GM12801 (cell line): ENCODE data around the gene MESP1.

ENCODE experiments used
- TF ChIP-seq, protein P1 (sequence below): IDR thresholded peaks from one replicate; pipeline ENCODE4 v1.5.1; 2011; ENCODE audit warnings: control low read depth; ENCODE audit not compliant: insufficient read length; ENCODE audit errors: extremely low read depth

MESP1 gene

DNA sequence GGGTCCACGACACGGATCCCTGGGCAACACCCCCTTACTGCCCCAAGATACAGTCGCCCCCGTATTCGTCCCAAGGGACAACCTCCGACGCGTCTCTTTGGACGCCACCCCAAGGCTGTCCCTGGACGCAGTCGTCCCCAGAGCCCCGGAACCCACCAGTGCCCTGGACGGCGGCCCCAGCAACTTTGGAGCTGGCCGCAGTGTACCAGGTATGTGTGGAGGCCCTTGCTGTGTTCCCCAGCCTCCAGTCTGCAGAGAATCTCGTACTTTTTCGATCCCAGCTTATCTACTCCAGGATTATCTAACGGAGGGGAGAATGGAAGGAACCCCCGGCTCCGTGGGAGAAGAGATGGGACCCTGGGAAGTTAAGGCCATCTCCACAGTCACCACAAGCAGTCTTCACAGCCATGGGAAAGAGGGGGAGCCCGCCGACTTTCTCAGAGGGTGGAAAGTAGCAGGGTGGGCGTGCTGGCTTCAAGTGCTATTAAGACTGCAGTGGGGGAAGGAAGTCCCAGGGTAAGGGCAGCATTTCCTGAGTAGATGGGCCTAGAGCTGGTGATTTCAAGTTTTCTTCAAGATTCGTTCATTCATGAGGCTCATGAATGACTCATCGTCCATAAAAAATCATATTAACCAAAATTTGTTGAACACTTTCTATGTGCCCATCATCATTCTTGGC lies 26.2 kb upstream of the MESP1 start:
- TF ChIP-seq, protein P1, sequence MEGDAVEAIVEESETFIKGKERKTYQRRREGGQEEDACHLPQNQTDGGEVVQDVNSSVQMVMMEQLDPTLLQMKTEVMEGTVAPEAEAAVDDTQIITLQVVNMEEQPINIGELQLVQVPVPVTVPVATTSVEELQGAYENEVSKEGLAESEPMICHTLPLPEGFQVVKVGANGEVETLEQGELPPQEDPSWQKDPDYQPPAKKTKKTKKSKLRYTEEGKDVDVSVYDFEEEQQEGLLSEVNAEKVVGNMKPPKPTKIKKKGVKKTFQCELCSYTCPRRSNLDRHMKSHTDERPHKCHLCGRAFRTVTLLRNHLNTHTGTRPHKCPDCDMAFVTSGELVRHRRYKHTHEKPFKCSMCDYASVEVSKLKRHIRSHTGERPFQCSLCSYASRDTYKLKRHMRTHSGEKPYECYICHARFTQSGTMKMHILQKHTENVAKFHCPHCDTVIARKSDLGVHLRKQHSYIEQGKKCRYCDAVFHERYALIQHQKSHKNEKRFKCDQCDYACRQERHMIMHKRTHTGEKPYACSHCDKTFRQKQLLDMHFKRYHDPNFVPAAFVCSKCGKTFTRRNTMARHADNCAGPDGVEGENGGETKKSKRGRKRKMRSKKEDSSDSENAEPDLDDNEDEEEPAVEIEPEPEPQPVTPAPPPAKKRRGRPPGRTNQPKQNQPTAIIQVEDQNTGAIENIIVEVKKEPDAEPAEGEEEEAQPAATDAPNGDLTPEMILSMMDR: no peak

DNA sequence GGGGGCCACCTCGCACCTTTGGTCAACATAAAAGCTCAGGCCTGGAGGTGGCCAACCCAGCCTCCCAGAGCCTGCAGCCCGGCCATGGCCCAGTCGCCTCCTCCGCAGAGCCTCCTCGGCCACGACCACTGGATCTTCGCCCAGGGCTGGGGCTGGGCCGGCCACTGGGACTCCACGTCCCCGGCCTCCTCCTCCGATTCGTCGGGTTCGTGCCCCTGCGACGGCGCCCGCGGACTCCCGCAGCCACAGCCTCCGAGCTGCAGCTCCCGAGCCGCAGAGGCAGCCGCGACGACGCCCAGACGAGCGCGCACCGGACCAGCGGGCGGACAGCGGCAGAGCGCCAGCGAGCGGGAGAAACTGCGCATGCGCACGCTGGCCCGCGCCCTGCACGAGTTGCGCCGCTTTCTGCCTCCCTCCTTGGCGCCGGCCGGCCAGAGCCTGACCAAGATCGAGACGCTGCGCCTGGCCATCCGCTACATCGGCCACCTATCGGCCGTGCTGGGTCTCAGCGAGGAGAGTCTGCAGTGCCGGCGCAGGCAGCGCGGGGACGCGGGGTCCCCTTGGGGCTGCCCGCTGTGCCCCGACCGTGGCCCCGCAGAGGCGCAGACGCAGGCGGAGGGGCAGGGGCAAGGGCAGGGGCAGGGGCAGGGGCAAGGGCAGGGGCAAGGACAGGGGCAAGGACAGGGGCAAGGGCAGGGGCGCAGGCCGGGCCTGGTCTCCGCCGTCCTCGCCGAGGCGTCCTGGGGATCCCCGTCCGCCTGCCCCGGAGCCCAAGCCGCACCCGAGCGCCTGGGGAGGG lies 25.4 kb upstream of the MESP1 start, which contains the start of gene MESP2:
MESP2 (plus strand) TSS at position 59 of the 799 bp plus-strand sequence; CDS start at position 85, 26 bp downstream.
- TF ChIP-seq, protein P1: no peak

DNA sequence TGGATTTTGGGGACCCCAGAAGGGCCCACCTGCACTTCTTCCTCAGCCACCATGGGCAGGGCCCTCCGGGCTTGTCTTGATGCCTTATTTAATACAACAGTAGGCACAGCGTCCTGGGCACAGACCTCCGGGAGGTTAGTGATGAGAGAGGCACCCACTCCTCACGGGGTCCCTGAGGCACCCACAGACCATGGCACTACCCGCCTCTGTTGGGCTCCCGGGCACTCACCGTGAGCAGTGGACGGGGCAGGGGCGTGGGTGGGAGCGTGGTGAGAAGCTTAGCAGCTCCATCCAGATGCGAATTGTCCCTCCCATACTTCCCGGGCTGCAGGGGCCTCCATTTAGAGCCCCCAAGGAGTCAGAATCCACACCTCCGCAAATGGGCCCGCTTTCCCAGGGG lies 24.8 kb upstream of the MESP1 start:
- TF ChIP-seq, protein P1: no peak

DNA sequence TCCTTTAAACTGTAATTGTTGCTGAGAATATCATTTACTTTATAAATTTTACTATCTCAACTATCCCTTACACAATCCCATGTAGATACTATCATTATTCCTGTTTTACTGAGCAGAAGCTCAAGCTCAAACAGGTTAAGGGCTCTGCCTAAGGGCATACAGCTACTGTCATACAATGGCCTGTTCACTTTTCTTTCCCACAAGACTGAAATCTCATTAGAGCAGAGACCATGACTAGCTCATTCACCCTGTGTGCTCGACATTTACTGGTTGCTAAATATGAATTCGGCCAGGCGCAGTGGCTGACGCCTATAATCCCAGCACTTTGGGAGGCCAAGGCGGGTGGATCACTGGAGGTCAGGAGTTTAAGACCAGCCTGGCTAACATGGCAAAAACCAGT lies 23.4 kb upstream of the MESP1 start:
- TF ChIP-seq, protein P1: no peak

DNA sequence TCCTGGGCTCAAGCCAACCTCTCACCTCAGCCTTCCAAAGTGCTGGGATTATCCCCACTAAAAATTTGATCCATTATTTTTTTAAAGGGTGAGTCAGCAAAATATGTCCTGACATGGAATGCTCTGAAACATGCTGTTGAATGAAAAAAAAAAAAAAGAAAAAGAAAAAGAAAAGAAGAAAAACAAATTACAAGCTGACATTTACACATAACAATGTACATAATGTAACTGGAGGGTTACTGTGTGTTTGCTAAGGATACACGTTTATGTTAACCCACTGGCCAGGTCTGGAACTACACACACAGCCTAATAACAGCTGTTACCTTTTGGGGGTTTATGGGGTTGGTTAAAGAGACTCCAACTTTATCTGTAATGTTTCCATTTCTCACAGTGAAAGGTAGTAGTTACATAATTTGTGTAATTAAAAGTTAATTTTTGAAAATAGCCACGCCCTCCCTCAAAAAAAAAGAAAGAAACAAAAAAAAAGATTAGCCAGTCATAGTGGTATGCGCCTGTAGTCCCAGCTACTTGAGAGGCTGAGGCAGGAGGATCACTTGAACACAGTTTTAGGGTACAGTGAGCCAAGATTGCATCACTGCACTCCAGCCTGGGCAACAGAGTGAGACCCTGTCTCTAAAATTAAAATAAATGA lies 22.0 kb upstream of the MESP1 start:
- TF ChIP-seq, protein P1: no peak

DNA sequence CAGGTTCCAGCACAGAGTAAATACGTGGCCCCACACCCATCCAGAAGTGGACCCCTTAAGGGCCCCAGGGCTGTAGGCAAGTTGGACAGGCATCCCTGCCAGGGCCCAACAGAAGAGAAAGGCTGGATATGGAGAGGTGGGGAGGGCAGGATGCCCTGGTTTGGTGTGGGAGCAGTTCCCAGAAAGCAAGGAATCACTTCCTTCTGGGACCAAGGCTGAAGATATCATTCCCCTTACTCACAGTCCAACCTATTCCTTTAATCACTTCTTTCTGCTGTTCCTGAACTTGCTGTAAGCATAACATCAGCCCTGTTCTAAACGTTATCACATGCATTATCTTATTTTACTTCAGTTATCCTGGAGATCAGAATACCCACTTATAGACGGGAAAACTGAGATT lies 19.0 kb upstream of the MESP1 start:
- TF ChIP-seq, protein P1: no peak

DNA sequence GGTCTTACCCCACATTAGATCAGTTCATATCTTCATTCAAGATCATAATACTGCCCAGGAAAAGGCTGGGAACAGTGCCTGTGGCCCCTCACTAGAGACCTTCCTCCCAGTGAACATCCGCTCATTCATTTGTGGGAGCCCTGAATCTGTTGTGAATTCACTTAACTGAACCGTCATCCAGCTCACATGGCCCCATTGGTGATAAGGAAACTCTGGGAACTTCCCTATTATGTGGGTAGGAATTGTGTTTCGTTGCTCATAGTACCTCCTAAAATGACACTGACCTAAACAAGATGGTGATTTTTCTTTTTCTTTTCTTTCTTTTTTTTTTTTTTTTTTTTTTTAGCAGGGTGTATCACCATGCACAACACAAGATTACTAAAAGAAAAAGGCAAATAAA lies 18.3 kb upstream of the MESP1 start:
- TF ChIP-seq, protein P1: no peak
